Measurements from ENCODE around the gene PACRGL.

PACRGL gene

DNA sequence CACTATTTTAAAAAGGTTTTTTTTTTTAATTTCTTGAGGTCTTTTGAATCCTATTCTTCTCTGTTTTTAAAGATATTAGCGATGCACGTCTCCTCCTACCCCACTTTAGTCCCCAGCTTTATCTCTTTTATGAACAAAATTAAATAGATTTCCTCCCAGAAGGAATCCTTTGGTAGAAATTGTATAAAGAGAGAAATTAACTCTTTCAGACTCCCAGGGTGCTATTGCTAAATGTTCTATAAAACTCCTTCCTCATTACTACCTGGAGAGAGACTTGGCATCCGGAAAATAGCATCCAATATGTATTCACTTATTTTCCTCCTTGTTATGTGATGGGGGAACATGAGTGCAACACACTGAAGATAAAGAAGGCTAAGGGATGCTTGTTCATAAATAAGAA, 16.5 kb upstream of the PACRGL start:
- H3K27me3 ChIP-seq (ENCODE audit: insufficient read depth, insufficient read length) = no peaks in the 10 kb centered on the region
- no peaks in the 10 kb centered on the region for H3K9me3 ChIP-seq (ENCODE audit: insufficient read depth, low read length)
- no peak overlapping the region for H3K4me3 ChIP-seq (ENCODE audit: insufficient read length, low read depth)
- H3K36me3 ChIP-seq (ENCODE audit: insufficient read depth, insufficient read length, low read length) = no peaks in the 10 kb centered on the region
- TF ChIP-seq SUZ12 (IDR thresholded peaks at IDR 0.05; ENCODE audit: extremely low read depth, insufficient read depth, insufficient read length) (no peak), YY1 (IDR thresholded peaks at IDR 0.05; ENCODE audit: insufficient read depth, insufficient read length) (no peak), ZNF274 (IDR thresholded peaks at IDR 0.05; ENCODE audit: low read depth, low read length) (no peak)
- no peak overlapping the region for H3K9ac ChIP-seq (ENCODE audit: insufficient read length, low read depth)
- DNase-seq (ENCODE audit: low read depth, low spot score) = no peak
- no peaks in the 10 kb centered on the region for H3K4me1 ChIP-seq (ENCODE audit: insufficient read depth, insufficient read length)

DNA sequence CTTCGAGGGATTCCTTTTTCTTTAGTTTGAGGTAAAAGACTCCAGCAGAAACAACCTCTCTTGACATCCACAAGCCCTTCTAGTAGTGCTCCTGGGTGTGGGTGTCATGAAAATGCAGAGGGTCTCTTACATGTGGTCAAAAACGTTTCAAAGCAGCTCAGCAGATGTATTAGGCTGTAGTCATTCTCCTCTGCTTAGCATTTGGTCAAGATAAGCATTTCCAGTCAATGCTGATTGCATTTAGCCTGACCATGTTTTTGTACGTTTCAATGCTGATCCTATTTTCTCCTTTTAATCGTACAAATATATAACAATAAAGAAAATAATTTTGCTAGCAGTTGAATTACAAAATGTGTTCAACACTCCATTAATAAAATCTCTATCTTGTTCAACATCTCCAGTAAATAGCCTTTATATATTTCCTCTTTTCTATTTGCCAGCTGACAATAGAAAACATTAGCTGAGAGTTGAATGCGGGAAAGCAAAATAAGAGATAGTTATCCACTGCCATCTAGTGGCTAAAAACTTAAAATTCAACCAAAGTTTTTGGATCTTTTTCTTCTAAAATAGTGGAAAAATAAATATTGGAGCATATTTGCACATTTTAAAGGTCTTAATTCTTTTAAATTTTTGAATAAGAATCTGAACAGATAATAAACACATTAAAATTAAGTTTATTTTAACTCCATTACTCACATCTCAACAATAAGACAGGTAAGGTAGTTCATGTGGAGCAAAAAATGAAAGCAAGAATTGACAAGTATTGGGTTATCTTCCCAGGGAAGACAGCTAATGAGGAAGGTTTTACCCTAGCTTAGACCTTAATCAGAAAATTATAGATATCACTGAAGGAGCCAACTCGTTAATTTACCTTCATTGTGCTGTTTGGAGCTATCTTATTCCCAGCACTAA, 15.2 kb upstream of the PACRGL start:
- Histone ChIP-seq H3K27me3 (ENCODE audit: insufficient read depth, insufficient read length) (no peaks in the 10 kb centered on the region), H3K9me3 (ENCODE audit: insufficient read depth, low read length) (no peaks in the 10 kb centered on the region), H3K36me3 (ENCODE audit: insufficient read depth, insufficient read length, low read length) (no peaks in the 10 kb centered on the region), H3K4me1 (ENCODE audit: insufficient read depth, insufficient read length) (no peaks in the 10 kb centered on the region), H3K4me3 (ENCODE audit: insufficient read length, low read depth) (no peak overlapping the region), H3K9ac (ENCODE audit: insufficient read length, low read depth) (no peak overlapping the region)
- TF ChIP-seq ZNF274 (IDR thresholded peaks at IDR 0.05; ENCODE audit: low read depth, low read length) = no peak
- DNase-seq (ENCODE audit: low read depth, low spot score) = no peak

DNA sequence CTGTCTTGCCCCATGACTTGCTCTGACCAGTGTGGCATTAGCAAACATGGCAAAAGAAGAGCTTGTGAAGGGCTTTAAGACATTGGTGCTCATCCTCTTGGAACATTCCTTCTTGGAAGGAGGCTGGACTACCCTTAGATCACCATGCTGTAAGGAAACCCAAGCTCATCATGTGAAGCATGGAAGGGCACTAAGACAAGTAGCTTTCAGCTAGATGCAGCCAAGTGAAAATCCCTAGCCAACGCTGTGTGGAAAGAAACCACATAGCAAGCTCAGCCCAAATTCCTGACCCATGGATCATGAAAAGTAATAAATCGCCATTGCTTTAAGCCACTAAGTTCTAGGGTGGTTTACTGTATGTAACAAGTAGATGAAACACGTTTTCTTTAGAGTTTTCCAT, 12.4 kb upstream of the PACRGL start:
- no peaks in the 10 kb centered on the region for H3K27me3 ChIP-seq (ENCODE audit: insufficient read depth, insufficient read length)
- H3K9me3 ChIP-seq (ENCODE audit: insufficient read depth, low read length) = no peaks in the 10 kb centered on the region
- H3K4me1 ChIP-seq (ENCODE audit: insufficient read depth, insufficient read length) = no peaks in the 10 kb centered on the region
- no peak overlapping the region for H3K4me3 ChIP-seq (ENCODE audit: insufficient read length, low read depth)
- TF ChIP-seq ZNF274 (IDR thresholded peaks at IDR 0.05; ENCODE audit: low read depth, low read length) (no peak), SUZ12 (IDR thresholded peaks at IDR 0.05; ENCODE audit: extremely low read depth, insufficient read depth, insufficient read length) (no peak), YY1 (IDR thresholded peaks at IDR 0.05; ENCODE audit: insufficient read depth, insufficient read length) (no peak)
- no peak overlapping the region for H3K9ac ChIP-seq (ENCODE audit: insufficient read length, low read depth)
- no peaks in the 10 kb centered on the region for H3K36me3 ChIP-seq (ENCODE audit: insufficient read depth, insufficient read length, low read length)
- DNase-seq (ENCODE audit: low read depth, low spot score) = no peak

DNA sequence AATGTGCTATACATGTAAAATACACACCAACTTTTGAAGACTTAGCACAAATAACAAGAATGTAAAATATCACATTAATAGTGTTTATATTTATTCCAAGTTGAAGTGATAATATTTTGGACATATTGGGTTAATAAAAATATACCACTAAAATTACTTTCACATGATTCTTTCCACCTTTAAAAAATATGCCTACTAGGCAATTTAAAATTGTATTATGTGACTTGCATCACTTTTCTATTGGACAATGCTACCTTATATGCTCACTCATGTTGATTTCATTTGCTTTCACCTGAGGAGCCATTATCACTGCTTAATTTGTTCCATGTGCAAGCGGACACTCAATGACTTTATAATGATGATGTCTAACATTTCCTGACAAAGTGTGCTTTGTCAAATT, 3.4 kb upstream of the PACRGL start:
- Histone ChIP-seq H3K4me3 (ENCODE audit: insufficient read length, low read depth) (no peak overlapping the region), H3K9ac (ENCODE audit: insufficient read length, low read depth) (no peak overlapping the region), H3K36me3 (ENCODE audit: insufficient read depth, insufficient read length, low read length) (peaks cover 3% of the 10 kb centered on the region), H3K9me3 (ENCODE audit: insufficient read depth, low read length) (no peaks in the 10 kb centered on the region), H3K4me1 (ENCODE audit: insufficient read depth, insufficient read length) (no peaks in the 10 kb centered on the region), H3K27me3 (ENCODE audit: insufficient read depth, insufficient read length) (no peaks in the 10 kb centered on the region)
- no peak for DNase-seq (ENCODE audit: low read depth, low spot score)
- TF ChIP-seq ZNF274 (IDR thresholded peaks at IDR 0.05; ENCODE audit: low read depth, low read length) = no peak
- TF ChIP-seq YY1 (IDR thresholded peaks at IDR 0.05; ENCODE audit: insufficient read depth, insufficient read length) = no peak
- TF ChIP-seq SUZ12 (IDR thresholded peaks at IDR 0.05; ENCODE audit: extremely low read depth, insufficient read depth, insufficient read length) = no peak

DNA sequence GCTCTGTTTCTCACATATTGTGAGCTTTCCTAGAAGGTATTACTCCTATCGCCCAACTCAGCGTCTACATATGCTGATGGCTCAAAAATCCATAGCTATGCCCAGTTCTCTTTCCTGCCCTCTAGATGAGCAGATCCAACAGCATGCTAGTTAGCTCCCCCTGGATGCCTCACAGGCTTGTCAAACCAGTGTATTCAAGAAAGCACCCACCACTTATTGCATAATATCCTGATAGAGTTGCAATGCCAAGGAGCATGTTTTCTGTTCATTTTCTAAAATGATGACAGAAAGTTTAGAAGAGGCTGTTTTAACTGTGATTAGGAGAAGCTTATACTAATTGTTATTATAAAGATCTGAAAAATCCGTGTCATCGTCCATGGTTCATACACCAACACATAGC, 1.9 kb upstream of the PACRGL start:
- TF ChIP-seq SUZ12 (IDR thresholded peaks at IDR 0.05; ENCODE audit: extremely low read depth, insufficient read depth, insufficient read length) = no peak
- no peak for TF ChIP-seq ZNF274 (IDR thresholded peaks at IDR 0.05; ENCODE audit: low read depth, low read length)
- no peak for TF ChIP-seq YY1 (IDR thresholded peaks at IDR 0.05; ENCODE audit: insufficient read depth, insufficient read length)
- H3K27me3 ChIP-seq (ENCODE audit: insufficient read depth, insufficient read length) = no peaks in the 10 kb centered on the region
- no peak for DNase-seq (ENCODE audit: low read depth, low spot score)

DNA sequence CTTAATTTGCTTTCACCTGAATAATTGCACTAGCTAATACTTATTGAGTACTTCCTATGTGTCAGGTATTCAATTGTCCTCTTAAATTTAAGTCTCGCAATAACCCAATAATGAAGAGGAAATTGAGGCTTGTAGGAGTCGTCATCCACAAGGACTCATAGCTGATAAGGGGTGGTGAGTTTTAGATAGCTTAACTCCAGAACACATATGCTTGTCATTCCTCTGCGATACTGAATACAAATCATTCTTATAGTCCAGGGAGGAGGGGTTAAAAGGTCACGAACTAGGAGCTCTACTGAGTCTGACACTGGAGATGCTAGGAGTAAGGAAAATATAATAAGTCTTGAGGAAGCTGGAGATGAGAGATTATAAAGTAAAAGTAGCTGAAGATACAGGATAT, 1.4 kb upstream of the PACRGL start:
- DNase-seq (ENCODE audit: low read depth, low spot score) = no peak
- no peaks in the 10 kb centered on the region for H3K9me3 ChIP-seq (ENCODE audit: insufficient read depth, low read length)
- no peak overlapping the region for H3K4me3 ChIP-seq (ENCODE audit: insufficient read length, low read depth)
- no peak overlapping the region for H3K9ac ChIP-seq (ENCODE audit: insufficient read length, low read depth)
- no peaks in the 10 kb centered on the region for H3K27me3 ChIP-seq (ENCODE audit: insufficient read depth, insufficient read length)
- peaks cover 7% of the 10 kb centered on the region for H3K36me3 ChIP-seq (ENCODE audit: insufficient read depth, insufficient read length, low read length)
- TF ChIP-seq YY1 (IDR thresholded peaks at IDR 0.05; ENCODE audit: insufficient read depth, insufficient read length) (no peak), ZNF274 (IDR thresholded peaks at IDR 0.05; ENCODE audit: low read depth, low read length) (no peak), SUZ12 (IDR thresholded peaks at IDR 0.05; ENCODE audit: extremely low read depth, insufficient read depth, insufficient read length) (no peak)
- H3K4me1 ChIP-seq (ENCODE audit: insufficient read depth, insufficient read length) = no peaks in the 10 kb centered on the region

More for the DNA sequence above, 1.9 kb upstream of the PACRGL start:
- H3K9me3 ChIP-seq (ENCODE audit: insufficient read depth, low read length) = no peaks in the 10 kb centered on the region
- H3K4me1 ChIP-seq (ENCODE audit: insufficient read depth, insufficient read length) = no peaks in the 10 kb centered on the region
- no peak overlapping the region for H3K4me3 ChIP-seq (ENCODE audit: insufficient read length, low read depth)
- H3K9ac ChIP-seq (ENCODE audit: insufficient read length, low read depth) = no peak overlapping the region
- peaks cover 3% of the 10 kb centered on the region for H3K36me3 ChIP-seq (ENCODE audit: insufficient read depth, insufficient read length, low read length)

DNA sequence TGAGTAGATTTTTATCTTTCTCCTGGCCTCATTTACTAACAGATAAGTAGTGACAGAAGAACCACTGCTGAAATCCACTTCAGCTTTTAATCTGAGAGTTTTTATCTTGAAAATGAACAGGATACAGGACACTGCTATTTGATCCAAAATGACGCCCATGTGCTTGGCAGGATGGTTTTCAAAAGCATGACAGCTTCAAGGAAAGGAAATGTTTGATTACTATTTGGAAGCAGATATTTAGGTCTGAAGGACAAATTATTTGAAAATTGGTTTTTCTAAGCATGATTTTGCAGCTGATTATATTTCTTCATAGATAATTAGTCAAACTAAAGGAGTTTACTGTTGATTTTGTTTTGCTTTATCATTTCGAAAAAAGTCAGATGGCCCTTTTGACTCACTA, 11.1 kb downstream of the PACRGL start:
- TF ChIP-seq SUZ12 (IDR thresholded peaks at IDR 0.05; ENCODE audit: extremely low read depth, insufficient read depth, insufficient read length) (no peak), ZNF274 (IDR thresholded peaks at IDR 0.05; ENCODE audit: low read depth, low read length) (no peak), YY1 (IDR thresholded peaks at IDR 0.05; ENCODE audit: insufficient read depth, insufficient read length) (no peak)
- H3K9ac ChIP-seq (ENCODE audit: insufficient read length, low read depth) = no peak overlapping the region
- no peaks in the 10 kb centered on the region for H3K4me1 ChIP-seq (ENCODE audit: insufficient read depth, insufficient read length)
- peaks cover 66% of the 10 kb centered on the region for H3K36me3 ChIP-seq (ENCODE audit: insufficient read depth, insufficient read length, low read length)
- H3K9me3 ChIP-seq (ENCODE audit: insufficient read depth, low read length) = peaks cover 2% of the 10 kb centered on the region; the same call in 1 of the 2 replicates
- no peak for DNase-seq (ENCODE audit: low read depth, low spot score)
- H3K4me3 ChIP-seq (ENCODE audit: insufficient read length, low read depth) = no peak overlapping the region
- H3K27me3 ChIP-seq (ENCODE audit: insufficient read depth, insufficient read length) = no peaks in the 10 kb centered on the region

Data from NT2/D1 (cell line).